ENCODE results near the gene CTU2. TPM values are rescaled to one million over a fixed set of nuclear protein-coding genes. Genes with fewer than 3 reads are reported as not detected.

Gene CTU2
- total RNA-seq, 1 donor from 2014 or later = 11.6 TPM

GRCh38 chr16:88681709-88682451 lies 24.4 kb upstream of the CTU2 start:
- no peak for DNase-seq

DNA sequence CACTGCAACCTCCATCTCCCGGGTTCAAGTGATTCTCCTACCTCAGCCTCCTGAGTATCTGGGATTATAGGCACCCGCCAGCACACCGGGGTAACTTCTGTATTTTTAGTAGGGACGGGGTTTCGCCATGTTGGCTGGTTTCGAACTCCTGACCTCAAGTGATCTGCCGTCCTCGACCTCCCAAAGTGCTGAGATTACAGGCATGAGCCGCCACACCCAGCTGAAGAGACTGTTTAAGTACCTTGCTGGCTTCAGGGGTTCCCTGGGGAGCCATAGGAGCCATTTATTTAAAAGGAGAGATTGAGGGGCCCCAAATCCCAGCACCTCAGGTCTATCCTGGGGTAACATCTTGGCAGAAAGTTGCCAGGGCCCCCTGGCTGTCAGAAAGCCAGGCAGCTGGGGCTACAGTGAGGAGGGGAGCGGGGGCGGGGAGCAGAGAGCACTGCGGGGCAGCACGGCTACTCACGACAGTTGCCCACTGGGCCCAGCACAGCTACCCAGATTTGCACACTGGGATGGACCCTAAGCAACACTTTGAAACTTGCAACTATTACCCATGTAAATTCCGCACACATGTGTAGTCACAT lies 21.6 kb upstream of the CTU2 start:
- no peak for DNase-seq

DNA sequence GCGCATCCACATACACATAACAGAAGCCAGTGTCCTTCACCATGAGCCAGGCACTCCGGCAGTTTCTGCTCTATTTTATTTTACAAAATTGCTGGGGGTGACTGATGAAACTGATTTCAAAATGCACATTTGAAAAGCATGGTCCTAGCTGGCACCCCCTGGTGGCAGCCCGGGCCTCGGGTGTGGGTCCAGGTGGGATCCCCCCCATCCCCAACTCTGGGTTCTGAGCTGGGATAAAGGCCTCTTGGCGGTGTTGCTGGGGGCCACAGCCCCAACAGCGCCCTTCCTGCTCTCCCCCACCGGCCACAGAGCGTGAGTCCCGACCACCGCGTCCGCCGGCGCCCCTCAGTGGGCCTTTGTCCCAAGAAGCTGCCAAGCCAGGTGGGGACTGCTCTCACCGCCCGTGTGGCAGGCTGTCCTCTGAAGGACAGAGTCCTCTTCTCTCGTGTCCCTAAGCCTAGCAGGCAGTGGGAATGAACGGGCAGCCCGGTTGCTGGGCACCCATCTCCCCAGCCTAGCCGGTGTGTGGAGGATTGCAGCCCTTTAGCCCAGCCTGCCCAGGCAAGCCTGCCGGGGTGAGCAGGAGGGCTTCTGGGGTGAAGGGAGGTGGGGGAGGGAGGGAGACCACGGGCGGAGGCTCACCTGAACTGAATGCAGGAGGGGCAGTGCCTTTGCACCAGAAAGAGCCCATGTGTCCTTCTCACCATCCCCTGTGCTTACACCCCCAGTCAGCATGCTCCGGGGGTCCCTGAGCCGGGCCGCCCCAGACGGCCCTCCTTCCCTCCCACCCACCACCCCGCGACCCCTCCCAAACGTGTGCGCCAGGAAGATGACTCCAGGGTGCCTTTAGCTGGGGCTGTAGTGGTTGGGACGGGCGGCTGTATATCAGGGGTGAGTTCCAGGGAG lies 20.9 kb upstream of the CTU2 start:
- peak; percentile 54 for DNase-seq

DNA sequence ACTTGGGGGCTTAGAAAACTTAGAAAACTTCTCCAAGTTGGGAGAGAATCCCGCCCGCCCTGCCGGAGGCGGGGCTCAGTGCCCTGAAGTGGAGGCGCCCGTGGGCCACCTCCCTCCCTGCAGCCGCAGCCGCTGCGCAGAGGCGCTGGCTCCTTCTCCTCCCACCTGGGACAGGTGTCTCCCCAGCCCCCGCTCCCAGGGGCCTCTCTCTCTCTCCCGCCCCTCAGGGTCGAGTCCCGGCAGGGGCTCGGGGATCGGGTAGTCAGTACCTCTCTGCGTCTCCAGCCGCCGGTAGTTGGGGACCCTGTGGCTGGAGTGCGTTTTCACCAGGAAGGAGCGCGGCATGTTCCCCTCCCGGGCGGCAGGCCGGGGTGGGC lies 20.3 kb upstream of the CTU2 start:
- no peak for DNase-seq

GRCh38 chr16:88686439-88687253 lies 19.7 kb upstream of the CTU2 start, which contains the start of gene SNAI3:
Gene SNAI3, minus strand, starts transcription at chr16:88686507. Its CDS starts 101 bp downstream, at chr16:88686406.
- DNase-seq = peak; percentile 61

DNA sequence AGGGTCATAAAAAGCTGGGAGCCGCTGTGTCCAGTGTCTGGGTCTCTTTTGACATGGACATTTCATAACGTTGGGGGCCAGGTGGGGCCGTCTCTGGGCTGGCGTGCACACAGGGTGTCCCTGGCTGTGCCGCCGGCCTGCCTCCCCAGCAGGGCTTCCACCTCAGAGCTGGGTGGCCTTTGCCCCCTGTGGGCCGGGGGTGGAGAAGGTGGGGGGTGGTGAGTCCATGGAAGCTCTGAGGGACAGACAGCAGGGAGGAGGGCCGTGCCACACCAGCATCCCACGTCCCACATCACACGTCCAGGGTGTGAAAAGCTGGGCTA lies 19.1 kb upstream of the CTU2 start:
- no peak for DNase-seq

DNA sequence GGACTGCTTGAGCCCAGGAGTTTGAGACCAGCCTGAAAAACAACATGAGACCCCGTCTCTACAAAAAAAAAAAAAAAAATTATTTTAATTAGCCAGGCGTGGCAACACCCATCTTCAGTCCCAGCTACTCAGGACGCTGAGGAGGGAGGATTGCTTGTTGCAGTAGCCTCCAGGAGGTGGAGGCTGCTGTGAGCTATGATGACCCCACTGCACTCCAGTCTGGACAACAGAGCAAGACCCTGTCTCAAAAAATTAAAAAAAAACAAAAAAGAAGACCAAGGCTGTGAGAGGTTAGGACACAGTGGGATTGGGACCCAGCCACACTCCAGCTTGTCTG lies 18.7 kb upstream of the CTU2 start:
- DNase-seq = no peak

DNA sequence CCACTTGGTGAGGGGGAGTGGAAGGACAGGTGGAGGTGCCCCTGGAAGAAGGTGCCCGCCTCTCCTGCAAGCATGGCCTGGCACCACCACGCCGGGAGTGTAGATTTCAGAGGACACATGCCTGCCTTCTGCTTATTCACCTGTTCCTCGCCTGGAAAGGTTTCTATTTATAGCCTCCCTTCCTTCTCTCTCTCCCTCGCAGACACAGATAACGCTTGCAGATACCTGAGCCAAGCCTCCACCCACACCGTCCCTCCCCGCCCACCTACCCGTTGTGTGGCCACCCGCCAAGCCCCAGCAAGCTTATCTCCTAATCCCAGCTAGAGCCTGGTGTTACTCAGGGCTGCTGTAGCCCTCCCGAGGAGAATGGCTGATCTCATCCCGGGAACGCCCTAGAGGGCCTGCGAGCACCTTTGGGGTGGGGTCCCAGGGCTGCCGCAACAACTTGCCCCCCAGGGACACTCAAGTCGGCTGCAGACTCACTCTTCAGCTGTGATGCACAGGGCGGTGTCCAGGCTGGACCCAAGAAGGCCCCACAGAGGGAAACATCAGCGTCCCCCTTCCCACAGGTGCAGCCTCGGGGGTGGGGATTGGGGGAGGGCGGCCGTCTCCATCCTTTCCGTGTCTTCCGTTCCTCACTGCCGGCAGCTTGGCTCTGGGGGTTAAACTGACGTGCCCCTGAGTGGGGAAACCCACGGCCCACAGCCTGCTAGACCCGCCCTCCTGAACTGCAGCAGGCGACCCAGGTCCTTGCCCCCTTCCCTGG lies 18.1 kb upstream of the CTU2 start:
- DNase-seq = no peak

DNA sequence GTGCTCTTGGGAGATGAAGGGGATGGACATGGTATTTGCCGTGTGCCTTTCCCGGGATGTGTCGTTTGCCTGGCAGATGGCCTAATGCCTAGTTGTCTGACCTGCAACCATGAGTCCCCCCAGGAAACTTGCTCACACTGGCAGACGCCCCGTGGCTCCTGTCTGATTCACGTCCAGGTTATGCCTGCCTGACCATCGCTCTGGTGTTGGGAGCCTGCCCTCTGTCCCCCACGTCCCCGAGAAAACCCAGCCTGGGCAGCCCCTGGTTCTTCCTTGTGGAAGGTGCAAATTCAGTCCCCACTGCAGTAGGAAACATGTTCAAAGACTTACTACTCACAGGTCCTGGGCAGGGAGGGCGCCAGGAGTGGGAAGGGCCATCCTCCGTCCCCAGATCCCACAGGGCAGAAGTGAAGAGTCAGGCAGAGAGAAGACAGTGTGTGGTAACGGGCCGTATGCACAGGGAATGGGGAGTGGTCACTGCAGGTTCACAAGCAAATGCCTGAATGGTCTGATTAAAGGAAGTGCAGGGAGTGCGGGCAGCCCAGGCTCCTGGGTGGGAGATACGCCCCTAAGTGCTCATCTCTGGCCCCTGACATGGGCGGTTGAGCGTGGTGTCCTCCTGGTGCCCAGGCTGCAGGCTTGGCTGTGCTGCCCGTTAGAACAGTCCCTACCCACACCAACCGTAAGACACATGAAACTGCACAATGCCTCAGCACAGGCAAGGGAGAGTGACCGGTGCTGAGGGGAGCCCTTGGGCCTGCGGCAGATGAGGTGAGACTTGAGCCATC lies 15.8 kb upstream of the CTU2 start:
- no peak for DNase-seq

DNA sequence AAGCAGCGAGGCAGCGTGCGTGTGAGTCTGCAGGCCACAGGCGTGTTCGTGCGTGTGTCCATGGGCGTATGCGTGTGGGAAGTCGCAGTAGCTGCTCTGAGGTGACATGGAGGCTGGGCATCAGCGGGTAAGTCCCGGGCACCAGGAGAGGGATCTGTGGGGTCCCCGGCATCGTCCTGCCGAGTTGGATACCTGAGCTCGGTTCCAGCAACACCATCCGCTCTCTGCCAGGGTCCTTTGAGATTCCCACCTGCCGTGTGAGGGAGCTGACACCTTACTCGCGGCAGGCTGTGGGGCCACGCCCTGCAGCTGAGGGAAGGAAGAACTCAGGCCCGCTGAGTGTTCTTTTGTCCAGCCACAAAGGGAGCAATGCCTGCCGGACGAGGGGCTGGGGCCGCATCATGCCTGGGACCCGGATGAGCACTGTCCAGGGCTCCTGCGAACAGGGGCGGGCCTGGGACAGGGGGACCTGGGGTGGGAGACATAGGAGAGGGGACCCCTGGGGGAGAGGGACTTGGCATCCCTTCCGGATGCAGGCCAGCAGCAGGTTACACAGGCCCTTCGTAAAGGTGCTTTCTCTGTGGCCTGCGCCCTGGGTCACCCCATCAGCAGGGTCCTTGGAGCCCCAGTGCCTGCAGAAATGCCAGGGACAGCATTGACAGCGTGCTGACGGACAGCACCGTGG lies 15.0 kb upstream of the CTU2 start:
- DNase-seq = no peak

GRCh38 chr16:88691924-88692560 lies 14.3 kb upstream of the CTU2 start:
- no peak for DNase-seq

GRCh38 chr16:88692861-88693260 lies 13.4 kb upstream of the CTU2 start:
- DNase-seq = no peak

DNA sequence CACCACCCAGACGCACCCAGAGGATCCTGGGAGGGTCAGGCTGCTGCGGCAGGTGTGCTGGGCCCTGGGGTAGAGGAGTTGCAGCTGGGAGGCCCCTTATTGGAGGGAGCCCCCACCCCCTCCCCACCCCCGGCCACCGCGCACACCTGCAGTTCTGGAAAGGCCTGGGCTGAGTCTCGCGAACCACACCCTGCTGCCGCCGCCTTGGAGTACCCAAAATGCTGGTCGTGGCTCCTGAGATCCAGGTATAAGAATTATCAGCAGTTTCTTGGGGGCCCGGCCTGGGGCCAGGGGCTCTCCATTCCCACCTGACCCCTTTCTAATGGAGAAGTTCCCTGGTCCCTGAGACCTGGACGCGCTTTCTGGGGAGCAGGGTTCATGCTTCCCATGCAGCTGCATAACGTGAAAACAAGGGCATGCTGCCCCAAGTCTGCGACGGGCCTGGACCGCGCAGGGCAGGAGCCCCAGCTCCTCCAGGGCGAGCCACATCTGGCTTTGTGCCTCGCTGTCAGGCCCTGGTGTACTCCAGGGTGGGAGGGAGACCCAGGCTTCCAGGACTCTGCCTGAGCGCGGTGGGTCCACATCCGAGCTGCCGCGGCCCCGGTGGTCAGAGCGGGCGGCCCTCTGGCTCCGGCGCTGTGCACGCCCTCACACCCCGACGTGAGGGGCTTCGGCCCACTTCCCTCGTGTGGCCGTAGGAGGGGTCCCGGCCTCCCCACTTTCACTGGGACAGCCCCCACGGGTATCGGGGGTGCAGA lies 12.7 kb upstream of the CTU2 start:
- no peak for DNase-seq

GRCh38 chr16:88694221-88695087 lies 11.8 kb upstream of the CTU2 start:
- DNase-seq = no peak

GRCh38 chr16:88695218-88695617 lies 11.1 kb upstream of the CTU2 start:
- no peak for DNase-seq

GRCh38 chr16:88695753-88696152 lies 10.6 kb upstream of the CTU2 start:
- DNase-seq = no peak

- no peak for DNase-seq
These were observed 9.9 kb upstream of the CTU2 start for GRCh38 chr16:88696441-88696840.

DNA sequence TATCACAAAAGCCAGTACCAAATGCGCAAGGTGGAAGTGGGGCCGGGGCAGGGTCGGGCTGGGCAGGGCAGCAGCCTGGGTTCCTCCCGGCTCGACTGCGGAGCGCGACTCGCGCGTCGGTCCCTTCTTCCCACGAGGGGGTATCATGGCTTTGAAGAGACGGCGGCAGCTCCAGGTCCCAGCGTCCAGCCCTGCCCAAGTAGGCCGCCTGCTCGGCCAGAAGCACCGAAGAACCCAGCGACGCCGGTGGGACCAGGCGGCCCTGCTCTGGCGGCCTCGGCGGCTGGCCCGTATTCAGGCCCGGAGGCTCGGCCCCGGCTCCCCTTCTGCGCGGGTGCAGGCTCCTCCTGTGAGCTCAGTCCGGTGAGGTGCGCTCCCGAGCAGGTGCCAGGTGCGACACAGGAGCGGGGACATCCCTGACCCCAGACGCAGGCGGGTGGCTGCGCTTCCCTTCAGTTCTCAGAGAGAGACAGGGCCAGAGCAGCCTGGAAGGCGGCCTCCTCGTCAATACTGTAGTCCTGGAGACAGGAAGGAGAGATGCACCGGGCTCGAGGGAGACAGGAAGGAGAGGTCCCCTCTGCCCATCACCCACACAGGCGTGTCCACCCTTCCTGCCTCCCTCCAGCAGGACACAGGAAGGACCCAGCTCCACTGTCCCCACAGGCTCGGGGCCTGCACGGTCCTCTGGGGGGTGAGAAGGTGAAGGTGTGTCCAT lies 9.0 kb upstream of the CTU2 start:
- DNase-seq = no peak

All from dermis blood vessel endothelial cell (primary cell).